ENCODE measurements around the gene NIPBL.
"Not testable (repeated sequence)": the region's sequence is repeated elsewhere in the genome, so short reads cannot be mapped to it uniquely, and the experiment has no call there.

The NIPBL gene

GRCh38 chr5:36904677-36905076, 28.1 kb downstream of the NIPBL start:
- no peak for DNase-seq (ENCODE audit: low read depth)
- no peak for TF ChIP-seq CTCF (conservative IDR thresholded peaks at IDR 0.05; ENCODE audit: low read depth, low read length)

GRCh38 chr5:36908544-36909260, 32.1 kb downstream of the NIPBL start:
- H3K4me3 ChIP-seq (ENCODE audit: low read length), result no peak overlapping the region
- no peak for TF ChIP-seq CTCF (conservative IDR thresholded peaks at IDR 0.05; ENCODE audit: low read depth, low read length)
- DNase-seq (ENCODE audit: low read depth), result no peak

More at GRCh38 chr5:36904677-36905076, 28.1 kb downstream of the NIPBL start:
- H3K4me3 ChIP-seq (ENCODE audit: low read length), result no peak overlapping the region

GRCh38 chr5:36915653-36916052, 39.1 kb downstream of the NIPBL start:
- DNase-seq (ENCODE audit: low read depth), result no peak
- TF ChIP-seq CTCF (conservative IDR thresholded peaks at IDR 0.05; ENCODE audit: low read depth, low read length), result no peak
- H3K4me3 ChIP-seq (ENCODE audit: low read length), result no peak overlapping the region

- not testable (repeated sequence) for DNase-seq (ENCODE audit: low read depth); H3K4me3 ChIP-seq (ENCODE audit: low read length)
Observed at GRCh38 chr5:36916614-36917013, 40.0 kb downstream of the NIPBL start.

GRCh38 chr5:36917358-36917757, 40.8 kb downstream of the NIPBL start:
- H3K4me3 ChIP-seq (ENCODE audit: low read length); DNase-seq (ENCODE audit: low read depth): not testable (repeated sequence)

GRCh38 chr5:36919238-36919637, 42.7 kb downstream of the NIPBL start:
- no peak for TF ChIP-seq CTCF (conservative IDR thresholded peaks at IDR 0.05; ENCODE audit: low read depth, low read length)
- DNase-seq (ENCODE audit: low read depth), result no peak
- no peak overlapping the region for H3K4me3 ChIP-seq (ENCODE audit: low read length)

- DNase-seq (ENCODE audit: low read depth), result no peak
- no peak for TF ChIP-seq CTCF (conservative IDR thresholded peaks at IDR 0.05; ENCODE audit: low read depth, low read length)
- H3K4me3 ChIP-seq (ENCODE audit: low read length), result no peak overlapping the region
Observed at GRCh38 chr5:36919650-36920049, 43.1 kb downstream of the NIPBL start.

- no peak for TF ChIP-seq CTCF (conservative IDR thresholded peaks at IDR 0.05; ENCODE audit: low read depth, low read length)
- H3K4me3 ChIP-seq (ENCODE audit: low read length), result no peak overlapping the region
- no peak for DNase-seq (ENCODE audit: low read depth)
Observed at GRCh38 chr5:36928947-36929346, 52.4 kb downstream of the NIPBL start.
